K562 (cell line): ENCODE results near the gene USP37. TPM values are rescaled to one million over a fixed set of nuclear protein-coding genes. Genes with fewer than 3 reads are reported as not detected.
A peak's percentile ranks its signal among the peaks of the same experiment; 100 is the strongest.

Experiments
- ATAC-seq: fragments of 200-7000 bp; cut with Tn5 transposase; 3 replicates; pipeline ENCODE4 v1.9.1; 2020; ENCODE audit warnings: moderate library complexity
- BruUV-seq: library from RNA; stranded (reverse); fragments of 400-500 nt; replicated peaks from 2 replicates; lab custom pipeline; 2021; lab: Mats Ljungman, UMichigan
- CTCF ChIA-PET: fragments of 300-600 bp; formaldehyde crosslinking; extraction: SDS; loops from one replicate; lab custom pipeline; 2021; ENCODE audit warnings: low intra/inter-chr PET ratio; lab: Yijun Ruan, JAX
- POLR2A ChIA-PET: fragments of 300-600, 350-650 bp; sonication (Branson Sonifier 250); formaldehyde crosslinking; extraction: SDS; loops from one replicate; lab custom pipeline; 2021; ENCODE audit warnings: antibody characterized with exemption, inconsistent platforms; lab: Yijun Ruan, JAX
- DNase-seq, 4 experiments: peaks; one replicate each; pipeline versions ENCODE4 v3.0.0 to v3.0.0-alpha.2; 2011 to 2018; ENCODE audit warnings: low spot score in 3 of 4, mixed read lengths in 3 of 4; ENCODE audit errors: extremely low read depth in 1 of 4
- FAIRE-seq: peaks from 2 replicates; lab custom pipeline; 2011; peaks lifted over from hg19 to GRCh38; lab: Jason Lieb, UNC
- H2AFZ ChIP-seq: 2 replicates; pipeline ENCODE4 v1.6.0; 2011; ENCODE audit warnings: low read depth, low read length, control low read depth, inconsistent platforms
- H3K27ac ChIP-seq: fragments of 200-600 bp; 3 replicates; pipeline ENCODE4 v1.8.0; 2011; ENCODE audit warnings: low read depth, mild to moderate bottlenecking, control low read depth, inconsistent platforms, low read length, moderate library complexity, mixed read lengths; ENCODE audit errors: extremely low read depth
- H3K27me3 ChIP-seq, 2 experiments: fragments of 300-600 bp in 1 of 2; 2 replicates in 1 of 2; 3 replicates in 1 of 2; pipeline versions ENCODE4 v1.6.0 to v1.8.0; 2011; ENCODE audit warnings: inconsistent platforms in 2 of 2, low read length in 2 of 2, mild to moderate bottlenecking in 1 of 2, mixed read lengths in 1 of 2, moderate library complexity in 1 of 2; ENCODE audit not compliant: control insufficient read depth in 2 of 2, insufficient read depth in 2 of 2
- H3K36me3 ChIP-seq: fragments of 300-600 bp; 3 replicates; pipeline ENCODE4 v1.8.0; 2011; ENCODE audit warnings: mild to moderate bottlenecking, low read length, inconsistent platforms; ENCODE audit not compliant: control insufficient read depth, insufficient read depth
- H3K4me1 ChIP-seq, 2 experiments: fragments of 200-600 bp in 1 of 2; replicated peaks in 1 of 2; 2 replicates in 1 of 2; 3 replicates in 1 of 2; pipeline versions ENCODE4 v1.5.1 to v1.8.0; 2011; ENCODE audit warnings: inconsistent platforms in 2 of 2, low read length in 2 of 2, mild to moderate bottlenecking in 1 of 2, mixed read lengths in 1 of 2, moderate library complexity in 1 of 2; ENCODE audit not compliant: control insufficient read depth in 2 of 2, insufficient read depth in 2 of 2
- H3K4me2 ChIP-seq: 2 replicates; pipeline ENCODE4 v1.6.1; 2011; ENCODE audit warnings: low read length, control low read depth, inconsistent platforms, mixed read lengths; ENCODE audit not compliant: insufficient read depth
- H3K4me3 ChIP-seq: fragments of 200-600 bp; sonication (generic), shearing (Covaris generic); 2 replicates; pipeline ENCODE4 v1.5.1; 2016; ENCODE audit warnings: control low read depth, inconsistent platforms
- H3K79me2 ChIP-seq: fragments of 200-600 bp; 3 replicates; pipeline ENCODE4 v1.8.0; 2011; ENCODE audit warnings: low read length, inconsistent platforms; ENCODE audit not compliant: control insufficient read depth, insufficient read depth
- H3K9ac ChIP-seq, 2 experiments: 2 replicates each; pipeline versions ENCODE4 v1.6.0 to v1.6.1; 2011; ENCODE audit warnings: low read depth in 2 of 2, low read length in 2 of 2, control low read depth in 1 of 2, inconsistent platforms in 1 of 2, mild to moderate bottlenecking in 1 of 2, mixed read lengths in 1 of 2; ENCODE audit not compliant: insufficient read depth in 1 of 2
- H3K9me1 ChIP-seq: one replicate; pipeline ENCODE4 v1.6.0; 2011; ENCODE audit warnings: inconsistent platforms, mild to moderate bottlenecking, low read length, moderate library complexity; ENCODE audit not compliant: control insufficient read depth, insufficient read depth
- H3K9me3 ChIP-seq: replicated peaks from 2 replicates; pipeline ENCODE4 v1.5.1; 2011; ENCODE audit warnings: low read depth, low read length, inconsistent platforms; ENCODE audit not compliant: control insufficient read depth, insufficient read depth
- H4K20me1 ChIP-seq: replicated peaks from 2 replicates; pipeline ENCODE4 v1.6.1; 2011; ENCODE audit warnings: low read length, inconsistent platforms, mixed read lengths; ENCODE audit not compliant: control insufficient read depth, insufficient read depth
- BACH1 ChIP-seq: fragments of 200-800 bp; sonication (Bioruptor generic); IDR thresholded peaks from 2 replicates; pipeline ENCODE4 v1.6.1; 2016; ENCODE audit warnings: missing genetic modification characterization, missing compliant biosample characterization
- ESRRB ChIP-seq: fragments of 250-450 bp; sonication (Bioruptor Pico); IDR thresholded peaks from 2 replicates; pipeline ENCODE4 v1.5.0; 2020; ENCODE audit warnings: mild to moderate bottlenecking, moderate library complexity, borderline replicate concordance
- ETV1 ChIP-seq: fragments of 450-650 bp; conservative IDR thresholded peaks from 2 replicates; pipeline ENCODE4 v1.6.1; 2016; ENCODE audit warnings: missing genetic modification characterization, control low read depth, low read depth, missing compliant biosample characterization
- GABPA ChIP-seq: fragments of 200-800 bp; sonication (Bioruptor generic); conservative IDR thresholded peaks from 2 replicates; pipeline ENCODE4 v1.6.1; 2016; ENCODE audit warnings: low read depth, missing genetic modification characterization, missing compliant biosample characterization
- HEY1 ChIP-seq: fragments of 250-450 bp; sonication (Bioruptor Pico); IDR thresholded peaks from 2 replicates; pipeline ENCODE4 v1.5.0; 2020; ENCODE audit warnings: mild to moderate bottlenecking, moderate library complexity, borderline replicate concordance
- HNRNPK ChIP-seq: fragments of 200-400 bp; formaldehyde crosslinking; IDR thresholded peaks from one replicate; pipeline ENCODE4 v1.6.1; 2018; ENCODE audit warnings: mild to moderate bottlenecking, low read depth, low read length; ENCODE audit not compliant: poor library complexity, severe bottlenecking
- MBD2 ChIP-seq: sonication (generic); IDR thresholded peaks from 2 replicates; pipeline ENCODE4 v1.6.1; 2016; ENCODE audit warnings: low read depth, borderline replicate concordance
- NCOR1 ChIP-seq: fragments of 450-650 bp; IDR thresholded peaks from 2 replicates; pipeline ENCODE4 v1.6.1; 2016; ENCODE audit warnings: mild to moderate bottlenecking, moderate library complexity
- NR2C1 ChIP-seq, 2 experiments: fragments of 450-650 bp; IDR thresholded peaks; 2 replicates each; pipeline ENCODE4 v1.6.1; 2017; ENCODE audit warnings: mild to moderate bottlenecking in 2 of 2, antibody characterized with exemption in 1 of 2, inconsistent platforms in 1 of 2, missing compliant biosample characterization in 1 of 2, missing genetic modification characterization in 1 of 2
- SIN3B ChIP-seq: fragments of 450-650 bp; IDR thresholded peaks from 2 replicates; pipeline ENCODE4 v1.6.1; 2017; ENCODE audit warnings: low read depth, mild to moderate bottlenecking, moderate library complexity
- TOE1 ChIP-seq, 2 experiments: fragments of 450-650 bp in 1 of 2; sonication (generic) in 1 of 2; formaldehyde crosslinking in 1 of 2; IDR thresholded peaks; 2 replicates each; pipeline versions ENCODE4 v1.7.1 to v1.8.0; 2016 to 2022; ENCODE audit warnings: borderline replicate concordance in 2 of 2, mild to moderate bottlenecking in 2 of 2, antibody characterized with exemption in 1 of 2, inconsistent platforms in 1 of 2, low read depth in 1 of 2, missing genetic modification reagents in 1 of 2, moderate library complexity in 1 of 2
- ZNF121 ChIP-seq: sonication (generic); formaldehyde crosslinking; conservative IDR thresholded peaks from 2 replicates; pipeline ENCODE4 v1.8.0; 2022; ENCODE audit warnings: missing genetic modification reagents
- ZNF165 ChIP-seq: fragments of 250-450 bp; sonication (Bioruptor Pico); IDR thresholded peaks from 2 replicates; pipeline ENCODE4 v1.4.0; 2020; ENCODE audit warnings: borderline replicate concordance
- ZNF232 ChIP-seq: sonication (generic); formaldehyde crosslinking; IDR thresholded peaks from 2 replicates; pipeline ENCODE4 v1.8.0; 2022; ENCODE audit warnings: mild to moderate bottlenecking, missing genetic modification reagents
- ZNF584 ChIP-seq: fragments of 200-800 bp; sonication (Bioruptor generic); IDR thresholded peaks from 2 replicates; pipeline ENCODE4 v1.6.1; 2016; ENCODE audit warnings: low read depth, mild to moderate bottlenecking, missing genetic modification characterization, missing compliant biosample characterization
- WGBS: fragments of 100-300 bp; shearing (Covaris generic); methylation state at CpG from one replicate; pipeline ENCODE4 v1.1.6; 2016; ENCODE audit warnings: low coverage, mixed read lengths; ENCODE audit not compliant: insufficient coverage; ENCODE audit errors: missing lambda C conversion rate; 5-methylcytosine and 5-hydroxymethylcytosine counted together
- in situ Hi-C: fragments of 300-500 bp; cut with MboI; formaldehyde crosslinking; loops from 4 replicates; pipeline ENCODE4 v1.15.0; 2018; ENCODE audit warnings: inconsistent platforms, mixed read lengths
- intact Hi-C: fragments of 100-400 bp; cut with micrococcal nuclease; formaldehyde crosslinking; loops from 2 replicates; pipeline ENCODE4 v1.14.2; 2022
- polyA plus RNA-seq, 8 experiments: library from polyadenylated mRNA; depleted of rRNA in 4 of 8; stranded (reverse) in 5 of 8; unstranded in 3 of 8; fragments of >200 nt; fragmentation: Nextera tagmentation in 2 of 8; fragmentation: Illumina TruSeq in 1 of 8; extraction: Ambion mirVana in 2 of 8; extraction: Trizol in 1 of 8; gene quantifications; 2 replicates each; pipeline versions ENCODE4 v1.2.1 to v1.2.3, GENCODE V29; 2011 to 2014; ENCODE audit warnings: inconsistent platforms in 1 of 8, missing spikeins in 1 of 8
- total RNA-seq, 7 experiments: library from RNA; depleted of rRNA in 6 of 7; stranded (reverse); fragments of >200 nt in 6 of 7; fragmentation: Illumina TruSeq in 2 of 7; extraction: Trizol in 2 of 7; gene quantifications; 2 replicates each; pipeline versions ENCODE4 v1.2.1 to v1.2.3, GENCODE V29; 2011 to 2021; ENCODE audit warnings: low replicate concordance in 1 of 7
- TF ChIP-seq, protein P1 (sequence below): fragments of 450-650 bp; formaldehyde crosslinking; IDR thresholded peaks from 2 replicates; pipeline ENCODE4 v1.4.0; 2022; ENCODE audit warnings: missing genetic modification characterization
- TF ChIP-seq, protein P2 (sequence below), 2 experiments: fragments of 450-650 bp in 1 of 2; sonication (generic) in 1 of 2; formaldehyde crosslinking in 1 of 2; IDR thresholded peaks in 1 of 2; conservative IDR thresholded peaks in 1 of 2; 2 replicates each; pipeline versions ENCODE4 v1.6.1 to v1.8.1; 2016 to 2023; ENCODE audit warnings: mild to moderate bottlenecking in 2 of 2, moderate library complexity in 2 of 2, inconsistent platforms in 1 of 2, missing genetic modification reagents in 1 of 2

USP37 gene
- total and polyA plus RNA-seq, 9 of the 15 experiments (the other 6 are each of a cell fraction or from before 2014, with no cell fraction given), result 2.0 to 14.2 (median 8.5) TPM

DNA sequence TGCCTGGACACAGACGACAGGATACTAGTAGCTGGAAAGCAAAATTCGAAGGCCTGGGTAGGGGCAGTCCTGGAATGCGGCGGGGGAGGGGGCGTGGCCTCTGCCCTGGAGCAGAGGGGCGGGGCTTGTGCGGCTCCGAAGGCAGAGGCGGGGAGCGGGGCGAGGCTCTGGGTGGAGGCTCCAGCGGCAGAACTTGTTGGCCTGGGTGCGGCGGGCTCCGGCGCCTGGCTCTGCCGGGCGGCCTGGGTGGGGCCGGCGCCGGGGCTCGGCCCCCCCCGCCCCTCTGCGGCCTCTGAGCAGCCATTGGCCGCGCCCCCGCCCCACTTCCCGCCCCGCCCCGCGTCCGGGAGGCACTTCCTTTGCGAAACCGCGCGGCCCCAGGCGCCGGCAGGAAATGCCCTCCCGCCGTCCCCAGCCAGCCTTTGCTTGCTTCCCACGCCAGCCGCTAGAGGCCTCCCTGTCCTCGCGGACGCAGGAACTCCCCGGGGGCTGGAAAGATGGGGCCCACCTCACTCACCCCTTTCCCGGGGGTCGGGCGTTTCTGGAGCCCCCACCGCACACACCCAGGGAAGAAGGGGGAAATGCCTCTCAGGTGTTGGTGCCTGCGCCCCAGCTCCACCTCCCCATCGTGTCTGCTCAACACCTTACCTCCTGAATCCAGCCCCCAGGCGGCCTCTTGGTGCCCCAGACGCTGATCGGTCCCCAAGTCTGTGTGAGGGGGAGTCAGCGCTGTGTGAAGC, 161.8 kb downstream of the USP37 start:
- no peaks in the 10 kb centered on the region for H4K20me1 ChIP-seq
- peaks cover 41% of the 10 kb centered on the region; the same call in 2 of the 3 replicates for H3K36me3 ChIP-seq
- CTCF ChIA-PET, result interaction anchor here (1.1 kb wide), 2 partner anchors 60 kb away, joined by 3 to 8 read pairs; no protein-coding TSS in a partner anchor
- DNase-seq, result peak; percentile 86 to 93 (median 90)
- no peaks in the 10 kb centered on the region for H3K27me3 ChIP-seq
- H3K27ac ChIP-seq, result peak overlapping the region; percentile 78
- peak; percentile 93 for ATAC-seq
- H3K4me1 ChIP-seq, result peaks cover 25 to 67% of the 10 kb centered on the region in 2 experiments; a peak in 4 of 5 replicates
- no peaks in the 10 kb centered on the region for H3K9me3 ChIP-seq
- BruUV-seq, result no TSS peak
- intact Hi-C loops (loop anchor here (1.0 to 10.0 kb wide), 4 partner anchors 9 to 238 kb away; no protein-coding TSS in a partner anchor), in situ Hi-C loops (no loop called here)
- H3K9me1 ChIP-seq, result no peaks in the 10 kb centered on the region
- H3K79me2 ChIP-seq, result peaks cover 10% of the 10 kb centered on the region
- peak overlapping the region; percentile 88 for H2AFZ ChIP-seq
- H3K4me2 ChIP-seq, result peak overlapping the region; percentile 90
- POLR2A ChIA-PET, result no interaction called here
- WGBS, result 0% methylated on average over 9 of the region's 56 CpGs
- H3K9ac ChIP-seq, result peak overlapping the region; percentile 69 to 89
- peak; percentile 73 for FAIRE-seq
- H3K4me3 ChIP-seq, result peak overlapping the region; percentile 44
- TF ChIP-seq ZNF121 (CRISPR knock-in tag), result no peak
- TF ChIP-seq NCOR1, result peak; percentile 51; the same call in 1 of the 2 replicates
- TF ChIP-seq ZNF232 (CRISPR knock-in tag), result no peak
- 0 out of 2 replicates have a peak, but pooled peaks have one; percentile 29 for TF ChIP-seq SIN3B
- TF ChIP-seq, protein P1, sequence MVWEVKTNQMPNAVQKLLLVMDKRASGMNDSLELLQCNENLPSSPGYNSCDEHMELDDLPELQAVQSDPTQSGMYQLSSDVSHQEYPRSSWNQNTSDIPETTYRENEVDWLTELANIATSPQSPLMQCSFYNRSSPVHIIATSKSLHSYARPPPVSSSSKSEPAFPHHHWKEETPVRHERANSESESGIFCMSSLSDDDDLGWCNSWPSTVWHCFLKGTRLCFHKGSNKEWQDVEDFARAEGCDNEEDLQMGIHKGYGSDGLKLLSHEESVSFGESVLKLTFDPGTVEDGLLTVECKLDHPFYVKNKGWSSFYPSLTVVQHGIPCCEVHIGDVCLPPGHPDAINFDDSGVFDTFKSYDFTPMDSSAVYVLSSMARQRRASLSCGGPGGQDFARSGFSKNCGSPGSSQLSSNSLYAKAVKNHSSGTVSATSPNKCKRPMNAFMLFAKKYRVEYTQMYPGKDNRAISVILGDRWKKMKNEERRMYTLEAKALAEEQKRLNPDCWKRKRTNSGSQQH (CRISPR knock-in tag), result peak; percentile 63; the same call in 1 of the 2 replicates
- TF ChIP-seq ZNF165 (CRISPR knock-in tag), result 0 out of 2 replicates have a peak, but pooled peaks have one; percentile 27
- TF ChIP-seq BACH1 (tag), result no peak
- no peak; the same call in 1 of the 2 replicates for TF ChIP-seq TOE1 (IDR thresholded peaks at IDR 0.05; ENCODE audit: borderline replicate concordance)
- TF ChIP-seq TOE1 (CRISPR knock-in tag; IDR thresholded peaks at IDR 0.05; ENCODE audit: borderline replicate concordance, low read depth), result no peak
- peak; percentile 86; the same call in 1 of the 2 replicates for TF ChIP-seq HEY1
- TF ChIP-seq ETV1 (tag), result peak; percentile 57; the same call in 1 of the 2 replicates
- no peak for TF ChIP-seq ZNF584 (CRISPR knock-in tag)
- peak; percentile 91 for TF ChIP-seq GABPA (tag)
- TF ChIP-seq, protein P2, sequence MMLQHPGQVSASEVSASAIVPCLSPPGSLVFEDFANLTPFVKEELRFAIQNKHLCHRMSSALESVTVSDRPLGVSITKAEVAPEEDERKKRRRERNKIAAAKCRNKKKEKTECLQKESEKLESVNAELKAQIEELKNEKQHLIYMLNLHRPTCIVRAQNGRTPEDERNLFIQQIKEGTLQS (IDR thresholded peaks at IDR 0.05), result no peak
- TF ChIP-seq, protein P2 (CRISPR knock-in tag; conservative IDR thresholded peaks at IDR 0.05), result no peak; the same call in 1 of the 2 replicates
- 0 out of 2 replicates have a peak, but pooled peaks have one; percentile 17 for TF ChIP-seq MBD2
- no peak for TF ChIP-seq HNRNPK
- TF ChIP-seq NR2C1 (IDR thresholded peaks at IDR 0.05), result no peak
- no peak for TF ChIP-seq NR2C1 (tag; IDR thresholded peaks at IDR 0.05)
- 0 out of 2 replicates have a peak, but pooled peaks have one; percentile 46 for TF ChIP-seq ESRRB (CRISPR knock-in tag)
